H1 (cell line): ENCODE measurements around the gene CDC73. TPM values are rescaled to one million over a fixed set of nuclear protein-coding genes. Genes with fewer than 3 reads are reported as not detected.

Experiments
- CTCF ChIA-PET: fragments of 300-600 bp; sonication (Branson Sonifier 250); formaldehyde crosslinking; loops from one replicate; lab custom pipeline; 2021; ENCODE audit not compliant: partially characterized antibody; lab: Charles Lee
- POLR2A ChIA-PET: fragments of 300-600 bp; sonication (Branson Sonifier 250); formaldehyde crosslinking; loops from one replicate; lab custom pipeline; 2021; ENCODE audit warnings: inconsistent platforms; ENCODE audit not compliant: partially characterized antibody; lab: Charles Lee
- DNase-seq, 2 experiments: peaks; one replicate each; pipeline versions ENCODE4 v3.0.0 to v3.0.0-alpha.2; 2010 to 2022; ENCODE audit warnings: low spot score in 2 of 2, low read depth in 1 of 2, mixed read lengths in 1 of 2
- FAIRE-seq: peaks from 2 replicates; lab custom pipeline; 2011; peaks lifted over from hg19 to GRCh38; lab: Jason Lieb, UNC
- H2AFZ ChIP-seq: 2 replicates; pipeline ENCODE4 v1.8.1; 2012; ENCODE audit warnings: low read length, inconsistent platforms
- H2AK5ac ChIP-seq: 2 replicates; pipeline ENCODE4 v1.6.1; 2013; ENCODE audit warnings: low read depth, low read length
- H2BK120ac ChIP-seq: replicated peaks from 2 replicates; pipeline ENCODE3; 2013; ENCODE audit warnings: low read depth, low read length, inconsistent platforms
- H2BK12ac ChIP-seq: 2 replicates; pipeline ENCODE4 v1.6.1; 2013; ENCODE audit warnings: low read depth, low read length
- H2BK15ac ChIP-seq: 2 replicates; pipeline ENCODE4 v1.6.1; 2013; ENCODE audit warnings: low read length
- H2BK20ac ChIP-seq: 2 replicates; pipeline ENCODE4 v1.6.1; 2013; ENCODE audit warnings: low read length
- H2BK5ac ChIP-seq: 2 replicates; pipeline ENCODE4 v1.6.1; 2013; ENCODE audit warnings: low read depth, low read length
- H3K14ac ChIP-seq: 2 replicates; pipeline ENCODE4 v1.6.1; 2013; ENCODE audit warnings: inconsistent platforms; ENCODE audit not compliant: insufficient read length
- H3K18ac ChIP-seq: 2 replicates; pipeline ENCODE4 v1.6.1; 2013; ENCODE audit warnings: low read length; ENCODE audit errors: extremely low read depth
- H3K23ac ChIP-seq: 2 replicates; pipeline ENCODE4 v1.6.1; 2013; ENCODE audit warnings: inconsistent platforms; ENCODE audit not compliant: insufficient read length
- H3K23me2 ChIP-seq: 2 replicates; pipeline ENCODE4 v1.6.1; 2013; ENCODE audit warnings: low read depth, low read length
- H3K27ac ChIP-seq: 2 replicates; pipeline ENCODE4 v1.6.1; 2011; ENCODE audit warnings: low read depth, low read length, inconsistent platforms
- H3K27me3 ChIP-seq, 4 experiments: replicated peaks in 1 of 4; 1 replicate in 1 of 4; 2 replicates in 3 of 4; pipeline versions ENCODE4 v1.6.1 to v1.8.1; 2011 to 2013; ENCODE audit warnings: low read length in 3 of 4, mild to moderate bottlenecking in 3 of 4, inconsistent platforms in 2 of 4, mixed read lengths in 2 of 4, moderate library complexity in 1 of 4; ENCODE audit not compliant: control insufficient read depth in 3 of 4, insufficient read depth in 3 of 4; ENCODE audit errors: extremely low read depth in 1 of 4
- H3K36me3 ChIP-seq, 4 experiments: 2 replicates each; pipeline versions ENCODE4 v1.6.1 to v1.8.1; 2011 to 2013; ENCODE audit warnings: mild to moderate bottlenecking in 4 of 4, low read length in 3 of 4, moderate library complexity in 2 of 4, control low read depth in 1 of 4, inconsistent platforms in 1 of 4; ENCODE audit not compliant: insufficient read depth in 4 of 4, control insufficient read depth in 2 of 4
- H3K4ac ChIP-seq: replicated peaks from 2 replicates; pipeline ENCODE3; 2013; ENCODE audit warnings: low read length, low read depth, mixed read lengths, inconsistent platforms; ENCODE audit not compliant: insufficient read length
- H3K4me1 ChIP-seq, 4 experiments: replicated peaks in 1 of 4; 1 replicate in 1 of 4; 2 replicates in 3 of 4; pipeline versions ENCODE4 v1.6.1 to v1.8.1; 2011 to 2013; ENCODE audit warnings: low read length in 3 of 4, inconsistent platforms in 2 of 4, mixed read lengths in 1 of 4; ENCODE audit not compliant: insufficient read depth in 4 of 4, control insufficient read depth in 3 of 4
- H3K4me2 ChIP-seq, 2 experiments: 2 replicates each; pipeline versions ENCODE4 v1.6.1 to v1.8.1; 2011 to 2013; ENCODE audit warnings: low read depth in 2 of 2, low read length in 2 of 2, control low read depth in 1 of 2, inconsistent platforms in 1 of 2, mild to moderate bottlenecking in 1 of 2; ENCODE audit not compliant: insufficient read depth in 1 of 2
- H3K4me3 ChIP-seq, 4 experiments: fragments of 200-600, 300-600 bp in 1 of 4; sonication (generic), shearing (Covaris generic), sonication (Bioruptor Twin) in 1 of 4; 2 replicates each; pipeline versions ENCODE4 v1.5.1 to v1.8.1; 2011 to 2016; ENCODE audit warnings: low read length in 4 of 4, low read depth in 3 of 4, control low read depth in 2 of 4, inconsistent platforms in 2 of 4, mild to moderate bottlenecking in 2 of 4, mixed read lengths in 1 of 4, moderate library complexity in 1 of 4; ENCODE audit not compliant: insufficient read depth in 2 of 4; ENCODE audit errors: extremely low read depth in 1 of 4
- H3K56ac ChIP-seq: replicated peaks from 2 replicates; pipeline ENCODE3; 2013; ENCODE audit warnings: low read depth, mild to moderate bottlenecking, mixed read lengths, low read length, inconsistent platforms; ENCODE audit not compliant: insufficient read length
- H3K79me1 ChIP-seq: 2 replicates; pipeline ENCODE4 v1.6.1; 2013; ENCODE audit warnings: low read depth, low read length, control low read depth
- H3K79me2 ChIP-seq, 2 experiments: 2 replicates each; pipeline versions ENCODE4 v1.6.1 to v1.8.1; 2012 to 2013; ENCODE audit warnings: low read length in 2 of 2, mild to moderate bottlenecking in 2 of 2, inconsistent platforms in 1 of 2; ENCODE audit not compliant: insufficient read depth in 2 of 2, control insufficient read depth in 1 of 2
- H3K9ac ChIP-seq, 4 experiments: replicated peaks in 1 of 4; 1 replicate in 1 of 4; 2 replicates in 3 of 4; pipeline versions ENCODE4 v1.6.1 to v1.8.1; 2011 to 2013; ENCODE audit warnings: low read depth in 3 of 4, low read length in 3 of 4, control low read depth in 2 of 4, mild to moderate bottlenecking in 2 of 4, moderate library complexity in 2 of 4, inconsistent platforms in 1 of 4; ENCODE audit errors: extremely low read depth in 1 of 4
- H3K9me3 ChIP-seq, 2 experiments: 2 replicates each; pipeline versions ENCODE4 v1.6.1 to v1.8.1; 2012 to 2013; ENCODE audit warnings: mild to moderate bottlenecking in 2 of 2, moderate library complexity in 2 of 2, control low read depth in 1 of 2, inconsistent platforms in 1 of 2, low read depth in 1 of 2, low read length in 1 of 2, mixed read lengths in 1 of 2; ENCODE audit not compliant: insufficient read depth in 2 of 2
- H4K20me1 ChIP-seq, 2 experiments: replicated peaks in 1 of 2; 2 replicates each; pipeline versions ENCODE3 to v1.8.1; 2011 to 2013; ENCODE audit warnings: inconsistent platforms in 2 of 2, low read length in 2 of 2, mild to moderate bottlenecking in 1 of 2; ENCODE audit not compliant: insufficient read depth in 2 of 2, control insufficient read depth in 1 of 2
- H4K5ac ChIP-seq: 2 replicates; pipeline ENCODE4 v1.6.1; 2013; ENCODE audit warnings: low read length, low read depth, mixed read lengths, inconsistent platforms; ENCODE audit not compliant: insufficient read length
- H4K8ac ChIP-seq: 2 replicates; pipeline ENCODE4 v1.8.0; 2013; ENCODE audit warnings: mild to moderate bottlenecking, moderate library complexity, low read length, inconsistent platforms; ENCODE audit not compliant: insufficient read depth; ENCODE audit errors: extremely low read depth
- H4K91ac ChIP-seq: replicated peaks from 2 replicates; pipeline ENCODE3; 2013; ENCODE audit warnings: low read length, mixed read lengths, inconsistent platforms; ENCODE audit not compliant: insufficient read length
- GABPA ChIP-seq: IDR thresholded peaks from 2 replicates; pipeline ENCODE4 v1.6.1; 2011; ENCODE audit warnings: mild to moderate bottlenecking, low read length, moderate library complexity, borderline replicate concordance; ENCODE audit not compliant: insufficient read depth
- JUND ChIP-seq: IDR thresholded peaks from 2 replicates; pipeline ENCODE4 v1.6.1; 2011; ENCODE audit warnings: mild to moderate bottlenecking, improper control_type of control experiment, low read length
- KDM1A ChIP-seq: fragments of 200-600, 300-600 bp; sonication (generic); IDR thresholded peaks from 2 replicates; pipeline ENCODE4 v1.7.1; 2016; ENCODE audit warnings: mild to moderate bottlenecking, low read length, borderline replicate concordance
- SIX5 ChIP-seq: IDR thresholded peaks from 2 replicates; pipeline ENCODE4 v1.6.1; 2011; ENCODE audit warnings: mild to moderate bottlenecking, low read depth, low read length
- WGBS, 2 experiments: shearing (Covaris generic) in 1 of 2; methylation state at CpG; one replicate each; pipeline versions ENCODE4 v1.1.6 to v1.1.7; 2013 to 2015; ENCODE audit warnings: low lambda C conversion rate in 2 of 2, mixed read lengths in 2 of 2, inconsistent platforms in 1 of 2, low coverage in 1 of 2, missing lambda C conversion rate in 1 of 2; ENCODE audit not compliant: insufficient replicate concordance in 2 of 2, insufficient coverage in 1 of 2, insufficient read length in 1 of 2; ENCODE audit errors: extremely low coverage in 1 of 2, missing lambda C conversion rate in 1 of 2; 5-methylcytosine and 5-hydroxymethylcytosine counted together
- polyA plus RNA-seq, 7 experiments: library from polyadenylated mRNA; depleted of rRNA in 3 of 7; stranded (reverse) in 5 of 7; unstranded in 2 of 7; fragments of >200 nt in 5 of 7; fragments of 200-250 nt in 2 of 7; gene quantifications; 1 replicate in 5 of 7; 2 replicates in 1 of 7; 4 replicates in 1 of 7; pipeline versions ENCODE4 v1.2.1 to v1.2.3, GENCODE V29; 2011 to 2013; ENCODE audit warnings: missing spikeins in 2 of 7, mixed read lengths in 2 of 7
- total RNA-seq: library from RNA; stranded (reverse); fragmentation: NEBNext Ultra II Directional; extraction: Animal tissue kit (Norgen Biotek cat#: 25700); gene quantifications from 2 replicates; pipeline ENCODE4 v1.2.1, GENCODE V29; 2021

The CDC73 gene
- total and polyA plus RNA-seq, 2 of the 8 experiments (the other 6 are each of a cell fraction or from before 2014, with no cell fraction given), result 9.8 to 64.0 TPM

GRCh38 chr1:193260056-193260745, 138.4 kb downstream of the CDC73 start:
- FAIRE-seq (no peak), DNase-seq (no peak)
- no peaks in the 10 kb centered on the region for H4K20me1 ChIP-seq
- no peak overlapping the region for H2AK5ac ChIP-seq
- no peaks in the 10 kb centered on the region for H3K79me2 ChIP-seq
- no peaks in the 10 kb centered on the region; the same call in 1 of the 2 replicates for H3K23me2 ChIP-seq
- TF ChIP-seq KDM1A (no peak), SIX5 (no peak), JUND (no peak), GABPA (no peak)
- no peak overlapping the region for H3K9ac ChIP-seq
- no peak overlapping the region for H3K14ac ChIP-seq
- no peak overlapping the region for H2BK20ac ChIP-seq
- no peak overlapping the region for H2BK12ac ChIP-seq
- no peak overlapping the region for H3K56ac ChIP-seq
- H3K4ac ChIP-seq, result no peak overlapping the region
- H2AFZ ChIP-seq, result no peak overlapping the region
- no peak overlapping the region for H3K4me2 ChIP-seq
- H4K91ac ChIP-seq, result no peak overlapping the region
- no peaks in the 10 kb centered on the region for H3K27me3 ChIP-seq
- 0 out of 7 replicates have a peak, but pooled peaks cover 0 to 2% (median 0%) of the 10 kb centered on the region in 4 experiments for H3K4me1 ChIP-seq
- H3K9me3 ChIP-seq, result no peaks in the 10 kb centered on the region
- no peak overlapping the region for H2BK120ac ChIP-seq
- H4K5ac ChIP-seq, result no peak overlapping the region
- H3K27ac ChIP-seq, result no peak overlapping the region
- H2BK5ac ChIP-seq, result no peak overlapping the region
- 0 out of 2 replicates have a peak, but pooled peaks cover 3% of the 10 kb centered on the region for H3K79me1 ChIP-seq
- no peak overlapping the region for H4K8ac ChIP-seq
- H3K4me3 ChIP-seq, result no peak overlapping the region
- H3K23ac ChIP-seq, result no peak overlapping the region
- no peak overlapping the region for H2BK15ac ChIP-seq
- WGBS, 2 experiments, result 90% methylated on average over 4 of the region's 4 CpGs; no CpG with 5 or more reads in 1 of the 2 experiments
- CTCF ChIA-PET, result interaction anchor here (1.9 kb wide), 1 partner anchor 16 kb away, joined by 4 read pairs; no protein-coding TSS in a partner anchor
- POLR2A ChIA-PET, result no interaction called here
- H3K18ac ChIP-seq, result no peak overlapping the region
- H3K36me3 ChIP-seq, result no peaks in the 10 kb centered on the region
